MCF 10A (cell line): ENCODE measurements around the gene PROS1. TPM values are rescaled to one million over a fixed set of nuclear protein-coding genes. Genes with fewer than 3 reads are reported as not detected.
A peak's percentile ranks its signal among the peaks of the same experiment; 100 is the strongest.

ENCODE experiments used
- Bru-seq: library from RNA; stranded (reverse); fragments of 400-500 nt; gene quantifications from one replicate; lab custom pipeline; 2021; lab: Mats Ljungman, UMichigan
- BruChase-seq, 2 experiments: library from RNA; stranded (reverse); fragments of 400-500 nt; gene quantifications; one replicate each; lab custom pipeline; 2021; lab: Mats Ljungman, UMichigan
- BruUV-seq: library from RNA; stranded (reverse); fragments of 400-500 nt; replicated peaks from 2 replicates; lab custom pipeline; 2021; lab: Mats Ljungman, UMichigan
- CTCF ChIA-PET: fragments of 300-600 bp; sonication (Branson Sonifier 250); formaldehyde crosslinking; extraction: SDS; loops from one replicate; lab custom pipeline; 2021; ENCODE audit warnings: antibody characterized with exemption, inconsistent platforms; lab: Yijun Ruan, JAX
- POLR2A ChIA-PET: fragments of 300-600, 350-650 bp; sonication (Branson Sonifier 250); formaldehyde crosslinking; extraction: SDS; loops from one replicate; lab custom pipeline; 2020; ENCODE audit warnings: antibody characterized with exemption, inconsistent platforms; lab: Yijun Ruan, JAX
- DNase-seq: peaks from one replicate; pipeline ENCODE4 v3.0.0-alpha.2; 2018; ENCODE audit not compliant: unreplicated experiment
- H3K27ac Mint-ChIP-seq: one replicate; pipeline ENCODE4 v1.8.0; 2022; ENCODE audit warnings: mild to moderate bottlenecking, low read depth, mixed read lengths; ENCODE audit not compliant: unreplicated experiment
- H3K27me3 Mint-ChIP-seq: one replicate; pipeline ENCODE4 v1.8.0; 2022; ENCODE audit warnings: mixed read lengths; ENCODE audit not compliant: insufficient read depth, unreplicated experiment
- H3K36me3 Mint-ChIP-seq: one replicate; pipeline ENCODE4 v1.8.0; 2022; ENCODE audit warnings: mild to moderate bottlenecking, moderate library complexity, mixed read lengths; ENCODE audit not compliant: insufficient read depth, unreplicated experiment
- H3K4me1 Mint-ChIP-seq: one replicate; pipeline ENCODE4 v1.8.0; 2022; ENCODE audit warnings: mixed read lengths; ENCODE audit not compliant: insufficient read depth, unreplicated experiment
- H3K4me3 Mint-ChIP-seq: one replicate; pipeline ENCODE4 v1.8.0; 2022; ENCODE audit warnings: mild to moderate bottlenecking, moderate library complexity, mixed read lengths; ENCODE audit not compliant: unreplicated experiment
- H3K9me3 Mint-ChIP-seq: one replicate; pipeline ENCODE4 v1.8.0; 2022; ENCODE audit warnings: mixed read lengths; ENCODE audit not compliant: unreplicated experiment
- CTCF ChIP-seq: fragments of 200-600 bp; IDR thresholded peaks from one replicate; pipeline ENCODE4 v1.8.0; 2022; ENCODE audit warnings: antibody characterized with exemption, mild to moderate bottlenecking; ENCODE audit not compliant: unreplicated experiment
- intact Hi-C: fragments of 100-400 bp; cut with micrococcal nuclease; formaldehyde crosslinking; loops from 2 replicates; pipeline ENCODE4 v1.14.1; 2022
- long read RNA-seq: library from polyadenylated mRNA; stranded (forward); transcript quantifications from one replicate; pipeline ENCODE4 v2.0.0, GENCODE V29; 2022
- total RNA-seq: library from RNA; stranded (reverse); gene quantifications from 2 replicates; pipeline ENCODE4 v1.2.3, GENCODE V29; 2022

PROS1 gene
- total RNA-seq, result 15.6 and 17.4 TPM in 2 replicates
- Bru-seq, nascent RNA, result percentile 58 among the genes with signal in this experiment
- percentile 64 among the genes with signal in this experiment for BruChase-seq, experiment 1, labeled RNA remaining after a 6-hour chase
- BruChase-seq, experiment 2, labeled RNA remaining after a 2-hour chase, result percentile 62 among the genes with signal in this experiment
- long read RNA-seq, transcript PROS1-202 (15 exons, 3,583 nt), result major isoform, 48 of 74 reads
- long read RNA-seq, transcript PROS1-212 (16 exons, 3,432 nt), result minor isoform, 14 of 74 reads
- long read RNA-seq, partial matches to known transcripts, result 3 of 74 reads
- long read RNA-seq, other reads (novel, unspliced or antisense), result 9 of 74 reads

- peak; percentile 80 for DNase-seq
- peak within 1 kb of the TSS; percentile 85 for H3K4me3 Mint-ChIP-seq
- H3K36me3 Mint-ChIP-seq, result peaks cover 4% of the 10 kb centered on the region
- CTCF ChIA-PET, result interaction anchor here (0.6 to 0.9 kb wide), 2 partner anchors 16 to 32 kb away, joined by 3 to 4 read pairs; no protein-coding TSS in a partner anchor
- BruUV-seq, result no TSS peak
- intact Hi-C loops, result loop anchor here (10.0 kb wide), 1 partner anchor 129 kb away; no protein-coding TSS in a partner anchor
- POLR2A ChIA-PET, result interaction anchor here (0.7 to 2.3 kb wide), 5 partner anchors 16 to 129 kb away, joined by 3 to 12 read pairs (median 3); partner anchors contain the start of genes DHFR2 and NSUN3
- no peaks in the 10 kb centered on the region for H3K27me3 Mint-ChIP-seq
- TF ChIP-seq CTCF, result no peak
- H3K27ac Mint-ChIP-seq, result peak within 1 kb of the TSS; percentile 80
- no peaks in the 10 kb centered on the region for H3K9me3 Mint-ChIP-seq
- peaks cover 15% of the 10 kb centered on the region for H3K4me1 Mint-ChIP-seq
These were observed at the start of gene PROS1 for GRCh38 chr3:93973131-93974126. TSS of gene PROS1 (minus strand) at chr3:93973896. CDS start at chr3:93973749, 147 bp downstream.

GRCh38 chr3:94020293-94020692 lies 46.6 kb upstream of the PROS1 start:
- Mint-ChIP-seq H3K36me3 (no peaks in the 10 kb centered on the region), H3K9me3 (no peaks in the 10 kb centered on the region), H3K4me3 (no peak overlapping the region), H3K27ac (no peak overlapping the region), H3K4me1 (peaks cover 10% of the 10 kb centered on the region), H3K27me3 (no peaks in the 10 kb centered on the region)
- ChIA-PET CTCF (interaction anchor here (0.7 to 1.0 kb wide), 3 partner anchors 10 to 49 kb away, joined by 3 to 7 read pairs (median 3); no protein-coding TSS in a partner anchor), POLR2A (interaction anchor here (1.2 kb wide), 1 partner anchor 19 kb away, joined by 3 read pairs; no protein-coding TSS in a partner anchor)
- no TSS peak for BruUV-seq
- intact Hi-C loops, result no loop called here
- TF ChIP-seq CTCF, result no peak
- DNase-seq, result no peak

GRCh38 chr3:94019659-94020058 lies 46.0 kb upstream of the PROS1 start:
- no peaks in the 10 kb centered on the region for H3K9me3 Mint-ChIP-seq
- intact Hi-C loops, result no loop called here
- no peaks in the 10 kb centered on the region for H3K27me3 Mint-ChIP-seq
- DNase-seq, result no peak
- H3K27ac Mint-ChIP-seq, result no peak overlapping the region
- POLR2A ChIA-PET, result no interaction called here
- H3K36me3 Mint-ChIP-seq, result no peaks in the 10 kb centered on the region
- CTCF ChIA-PET, result interaction anchor here (0.7 to 1.0 kb wide), 3 partner anchors 16 to 50 kb away, joined by 3 to 7 read pairs (median 3); no protein-coding TSS in a partner anchor
- no peak overlapping the region for H3K4me3 Mint-ChIP-seq
- peaks cover 10% of the 10 kb centered on the region for H3K4me1 Mint-ChIP-seq
- TF ChIP-seq CTCF, result no peak
- no TSS peak for BruUV-seq
